Measurements from ENCODE around the gene MANEAL. TPM values are rescaled to one million over a fixed set of nuclear protein-coding genes. Genes with fewer than 3 reads are reported as not detected.

MANEAL gene
- total and polyA plus RNA-seq, 2 donors (not counting 1 experiment from before 2014, with no cell fraction given): 3.1 to 6.6 TPM

GRCh38 chr1:37836788-37837187 lies 43.1 kb downstream of the MANEAL start:
- Histone ChIP-seq H4K20me1 (ENCODE audit: control insufficient read depth, insufficient read depth, low read length, poor library complexity, severe bottlenecking) (peaks cover 9% of the 10 kb centered on the region), H3K4me3 (ENCODE audit: control extremely low read depth in 1 of 5, extremely low read depth in 1 of 5, insufficient read depth in 1 of 5, low read depth in 2 of 5, low read length in 4 of 5) (no peak overlapping the region), H3K9me3 (ENCODE audit: control extremely low read depth in 1 of 3, control insufficient read depth in 2 of 3, insufficient read depth in 1 of 3, low read length in 2 of 3) (no peaks in the 10 kb centered on the region), H3K79me2 (ENCODE audit: control insufficient read depth, insufficient read depth, low read length) (peaks cover 22% of the 10 kb centered on the region), H3K4me2 (replicated peaks; ENCODE audit: low read depth, low read length, poor library complexity, severe bottlenecking) (no peak overlapping the region), H3K27me3 (replicated peaks in 1 of 4; ENCODE audit: control extremely low read depth in 1 of 4, control insufficient read depth in 3 of 4, insufficient read depth in 4 of 4, low read length in 3 of 4) (no peaks in the 10 kb centered on the region), H3K9ac (ENCODE audit: low read length) (no peak overlapping the region), H3K27ac (ENCODE audit: low read length in 2 of 2) (no peak overlapping the region), H2AFZ (ENCODE audit: insufficient read depth, low read depth, low read length, poor library complexity, severe bottlenecking) (no peak overlapping the region), H3K36me3 (replicated peaks in 1 of 2; ENCODE audit: control extremely low read depth in 1 of 2, control insufficient read depth in 1 of 2, extremely low read depth in 1 of 2, insufficient read depth in 2 of 2, low read length in 1 of 2) (peaks cover 28 to 78% of the 10 kb centered on the region in 2 experiments), H3K4me1 (ENCODE audit: control insufficient read depth in 2 of 2, insufficient read depth in 2 of 2, low read length in 2 of 2) (no peaks in the 10 kb centered on the region)
- Mint-ChIP-seq H3K4me3 (no peak overlapping the region), H3K9me3 (ENCODE audit: insufficient read depth) (no peaks in the 10 kb centered on the region), H3K27ac (no peak overlapping the region), H3K27me3 (no peaks in the 10 kb centered on the region), H3K4me1 (peaks cover 2% of the 10 kb centered on the region)
- CTCF ChIA-PET: interaction anchor here (0.7 kb wide), 1 partner anchor 17 kb away, joined by 3 read pairs; no protein-coding TSS in a partner anchor
- intact Hi-C loops (cut with micrococcal nuclease): no loop called here
- POLR2A ChIA-PET: no interaction called here
- 62% methylated on average over 3 of the region's 3 CpGs for WGBS (ENCODE audit: insufficient coverage)
- TF ChIP-seq CTCF (IDR thresholded peaks at IDR 0.05) (no peak), EZH2 (IDR thresholded peaks at IDR 0.05; ENCODE audit: borderline replicate concordance, insufficient read depth, low read depth, low read length, poor library complexity, severe bottlenecking) (no peak)
- DNase-seq (no peak), ATAC-seq (ENCODE audit: low read depth) (no peak)

- no peak overlapping the region for H3K4me3 Mint-ChIP-seq
- H3K4me2 ChIP-seq (replicated peaks; ENCODE audit: low read depth, low read length, poor library complexity, severe bottlenecking): no peak overlapping the region
- peaks cover 46% of the 10 kb centered on the region for H3K79me2 ChIP-seq (ENCODE audit: control insufficient read depth, insufficient read depth, low read length)
- H2AFZ ChIP-seq (ENCODE audit: insufficient read depth, low read depth, low read length, poor library complexity, severe bottlenecking): no peak overlapping the region
- 97% methylated on average over 9 of the region's 10 CpGs for WGBS (ENCODE audit: insufficient coverage)
- ChIA-PET POLR2A (no interaction called here), CTCF (interaction anchor here (1.0 kb wide), 1 partner anchor 11 kb away, joined by 3 read pairs; no protein-coding TSS in a partner anchor)
- H3K4me1 ChIP-seq (ENCODE audit: control insufficient read depth in 2 of 2, insufficient read depth in 2 of 2, low read length in 2 of 2): no peaks in the 10 kb centered on the region
- no peak for TF ChIP-seq CTCF (IDR thresholded peaks at IDR 0.05)
- no peak for TF ChIP-seq EZH2 (IDR thresholded peaks at IDR 0.05; ENCODE audit: borderline replicate concordance, insufficient read depth, low read depth, low read length, poor library complexity, severe bottlenecking)
- H3K4me3 ChIP-seq (ENCODE audit: control extremely low read depth in 1 of 5, extremely low read depth in 1 of 5, insufficient read depth in 1 of 5, low read depth in 2 of 5, low read length in 4 of 5): no peak overlapping the region
- no peaks in the 10 kb centered on the region for H3K27me3 Mint-ChIP-seq
- H3K9me3 Mint-ChIP-seq (ENCODE audit: insufficient read depth): no peaks in the 10 kb centered on the region
- peaks cover 15% of the 10 kb centered on the region for H4K20me1 ChIP-seq (ENCODE audit: control insufficient read depth, insufficient read depth, low read length, poor library complexity, severe bottlenecking)
- DNase-seq (no peak), ATAC-seq (ENCODE audit: low read depth) (no peak)
- intact Hi-C loops (cut with micrococcal nuclease): no loop called here
- H3K9ac ChIP-seq (ENCODE audit: low read length): no peak overlapping the region
- H3K36me3 ChIP-seq (replicated peaks in 1 of 2; ENCODE audit: control extremely low read depth in 1 of 2, control insufficient read depth in 1 of 2, extremely low read depth in 1 of 2, insufficient read depth in 2 of 2, low read length in 1 of 2): peaks cover 17 to 64% of the 10 kb centered on the region in 2 experiments
- H3K27ac Mint-ChIP-seq: no peak overlapping the region
- H3K27ac ChIP-seq (ENCODE audit: low read length in 2 of 2): no peak overlapping the region
- no peaks in the 10 kb centered on the region for H3K27me3 ChIP-seq (replicated peaks in 1 of 4; ENCODE audit: control extremely low read depth in 1 of 4, control insufficient read depth in 3 of 4, insufficient read depth in 4 of 4, low read length in 3 of 4)
- no peaks in the 10 kb centered on the region for H3K9me3 ChIP-seq (ENCODE audit: control extremely low read depth in 1 of 3, control insufficient read depth in 2 of 3, insufficient read depth in 1 of 3, low read length in 2 of 3)
- peaks cover 5% of the 10 kb centered on the region for H3K4me1 Mint-ChIP-seq
Measured at GRCh38 chr1:37839676-37840075, 46.0 kb downstream of the MANEAL start.
